Fibroblast of skin of scalp (primary cell): Measurements from ENCODE around the gene B4GALT4.
A peak's percentile ranks its signal among the peaks of the same experiment; 100 is the strongest.

Experiments
- DNase-seq: peaks from one replicate; pipeline ENCODE4 v3.0.0-alpha.2; 2013

Gene B4GALT4

DNA sequence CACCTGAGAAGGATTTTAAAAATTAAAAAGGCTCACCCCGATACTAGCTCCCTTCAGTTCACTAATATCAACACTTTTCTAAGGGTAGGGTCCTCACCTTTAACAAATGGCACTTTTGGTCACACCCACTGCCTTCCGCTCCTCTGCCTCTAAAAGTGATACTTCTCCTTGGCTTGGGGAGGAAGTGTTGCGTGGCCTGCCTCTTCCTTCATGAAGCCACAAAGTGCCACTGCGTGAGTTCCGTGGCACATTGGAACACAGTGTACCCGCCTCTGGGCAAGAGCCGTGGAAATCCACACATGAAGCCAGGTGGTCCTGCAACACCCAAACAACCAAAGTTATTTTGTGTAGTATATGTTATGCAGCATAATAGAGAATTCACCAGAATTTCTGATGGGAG lies 3.9 kb downstream of the B4GALT4 start:
- no peak for DNase-seq

DNA sequence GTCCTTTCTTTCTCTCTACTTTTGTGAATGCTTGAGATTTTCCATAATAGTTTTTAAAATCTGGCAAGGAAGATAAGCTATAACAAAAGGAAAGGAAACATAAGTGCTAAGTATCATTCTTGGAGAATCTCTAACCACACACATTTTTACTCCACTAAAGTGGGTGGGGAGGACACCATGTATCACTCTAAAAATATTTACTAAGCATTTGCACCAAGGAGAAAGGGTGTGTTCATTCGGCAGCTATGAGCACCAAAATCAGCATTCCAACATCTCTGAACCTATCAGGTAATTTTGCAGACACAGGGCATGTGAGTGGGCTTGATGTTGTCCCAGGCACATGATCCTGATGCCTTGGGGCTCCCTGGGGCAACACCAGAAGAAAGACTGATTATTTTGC lies 5.5 kb downstream of the B4GALT4 start:
- DNase-seq = peak; percentile 82

DNA sequence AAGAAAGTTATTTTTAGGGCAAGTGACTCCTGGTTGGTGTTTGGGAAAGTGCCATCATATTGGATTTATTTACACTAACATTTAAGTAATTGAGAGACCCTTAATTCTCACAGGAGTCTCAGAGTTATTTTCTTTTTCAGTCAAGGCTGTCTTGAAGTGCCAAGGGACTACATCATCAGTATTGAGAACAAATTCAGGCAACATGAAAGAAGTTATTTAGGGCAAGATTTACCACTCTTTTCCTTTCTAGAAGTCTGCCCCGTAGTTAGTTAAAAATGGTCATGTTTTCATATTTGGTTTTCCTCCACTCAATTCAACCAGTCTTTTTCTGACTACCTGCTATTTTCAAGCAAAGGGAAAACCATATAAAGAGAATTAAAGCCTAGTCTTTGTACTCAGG lies 6.1 kb downstream of the B4GALT4 start:
- no peak for DNase-seq

DNA sequence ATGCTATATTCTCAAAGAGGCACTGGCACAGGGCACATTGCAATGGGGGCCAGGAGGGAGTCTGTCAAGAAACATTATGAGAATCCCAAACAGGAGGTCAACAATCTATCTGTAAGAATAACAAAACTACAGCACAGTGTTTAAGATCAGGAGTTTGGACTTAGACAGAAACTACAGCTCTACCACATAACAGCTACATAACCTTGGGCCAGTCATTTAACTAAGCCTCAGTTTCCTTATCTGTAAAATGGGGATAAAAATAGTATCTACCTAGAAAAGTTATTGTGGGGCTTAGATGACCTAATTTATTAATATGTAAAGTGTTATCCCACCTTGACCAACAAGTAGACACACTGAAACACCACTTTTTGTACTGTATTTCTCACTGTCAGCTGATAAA lies 9.9 kb downstream of the B4GALT4 start:
- DNase-seq = no peak

DNA sequence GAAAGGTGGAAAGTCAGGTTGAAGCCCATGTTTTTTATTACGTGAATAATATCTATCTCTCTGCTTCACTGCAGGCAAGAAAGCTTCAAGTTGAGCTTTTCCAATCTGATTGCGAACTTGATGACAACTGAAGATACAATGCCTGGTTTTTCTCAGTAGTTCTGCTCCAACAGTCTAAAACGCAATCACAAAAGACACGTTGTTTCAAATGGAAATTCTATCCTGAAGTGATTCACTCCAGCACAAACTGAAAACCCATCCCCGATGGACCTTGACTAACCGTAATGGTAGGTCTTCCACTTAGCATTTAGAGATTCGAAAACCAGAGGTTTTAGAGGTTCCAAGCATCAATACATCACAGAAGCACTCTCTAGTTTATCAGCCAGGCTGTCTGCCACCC lies 10.6 kb downstream of the B4GALT4 start:
- no peak for DNase-seq

DNA sequence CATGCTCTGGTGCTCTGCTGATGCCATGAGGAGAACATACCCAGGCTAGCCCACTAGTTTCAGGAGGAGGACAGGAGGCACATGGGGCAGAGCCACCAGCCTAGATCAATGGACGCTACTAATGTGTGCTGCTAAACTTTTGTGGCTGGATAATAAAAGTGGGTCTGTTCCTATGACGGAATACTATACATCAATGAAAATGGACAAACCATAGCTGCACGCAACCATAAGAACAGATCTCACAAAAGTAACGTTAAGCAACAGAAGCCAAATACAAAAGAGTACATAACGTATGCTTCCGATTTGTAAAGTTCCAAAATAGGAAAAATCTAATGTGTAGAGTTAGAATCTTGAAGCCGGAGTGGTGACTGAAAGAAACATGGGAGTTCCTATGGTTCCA lies 11.5 kb downstream of the B4GALT4 start:
- DNase-seq = no peak

DNA sequence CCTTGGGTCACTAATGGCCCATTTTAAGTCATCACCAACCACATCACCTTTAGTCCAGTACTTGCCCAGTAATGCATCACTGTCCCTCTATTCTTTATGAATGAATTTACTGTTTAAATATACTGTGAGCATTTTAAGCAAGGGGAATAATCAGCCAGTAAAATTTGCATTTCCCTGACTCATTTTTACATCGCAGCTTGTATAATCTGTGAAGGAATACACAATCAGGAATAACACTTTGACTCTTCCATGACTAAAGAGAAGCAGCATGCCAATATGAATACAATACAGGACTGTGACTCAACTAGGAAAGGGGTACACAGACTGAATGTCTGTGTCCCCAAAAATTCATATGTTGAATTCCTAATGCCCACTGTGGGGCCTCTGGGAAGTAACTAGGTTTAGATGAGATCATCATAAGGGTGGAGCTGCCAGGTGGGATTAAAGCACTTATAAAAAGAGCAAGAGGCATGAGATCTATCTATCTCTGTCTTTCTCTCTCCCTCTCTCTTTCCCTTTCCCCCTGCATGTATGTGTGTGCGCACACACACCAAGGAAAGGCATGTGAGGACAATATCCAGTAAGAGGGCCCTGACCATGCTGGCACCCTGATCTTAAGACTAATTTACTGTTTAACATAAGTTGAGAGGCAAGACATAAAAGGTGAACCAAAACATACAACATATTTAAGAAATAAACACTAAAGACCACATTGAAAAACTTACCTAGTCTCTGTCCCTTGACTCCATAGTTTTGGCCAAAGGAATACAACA lies 12.1 kb downstream of the B4GALT4 start:
- no peak for DNase-seq

DNA sequence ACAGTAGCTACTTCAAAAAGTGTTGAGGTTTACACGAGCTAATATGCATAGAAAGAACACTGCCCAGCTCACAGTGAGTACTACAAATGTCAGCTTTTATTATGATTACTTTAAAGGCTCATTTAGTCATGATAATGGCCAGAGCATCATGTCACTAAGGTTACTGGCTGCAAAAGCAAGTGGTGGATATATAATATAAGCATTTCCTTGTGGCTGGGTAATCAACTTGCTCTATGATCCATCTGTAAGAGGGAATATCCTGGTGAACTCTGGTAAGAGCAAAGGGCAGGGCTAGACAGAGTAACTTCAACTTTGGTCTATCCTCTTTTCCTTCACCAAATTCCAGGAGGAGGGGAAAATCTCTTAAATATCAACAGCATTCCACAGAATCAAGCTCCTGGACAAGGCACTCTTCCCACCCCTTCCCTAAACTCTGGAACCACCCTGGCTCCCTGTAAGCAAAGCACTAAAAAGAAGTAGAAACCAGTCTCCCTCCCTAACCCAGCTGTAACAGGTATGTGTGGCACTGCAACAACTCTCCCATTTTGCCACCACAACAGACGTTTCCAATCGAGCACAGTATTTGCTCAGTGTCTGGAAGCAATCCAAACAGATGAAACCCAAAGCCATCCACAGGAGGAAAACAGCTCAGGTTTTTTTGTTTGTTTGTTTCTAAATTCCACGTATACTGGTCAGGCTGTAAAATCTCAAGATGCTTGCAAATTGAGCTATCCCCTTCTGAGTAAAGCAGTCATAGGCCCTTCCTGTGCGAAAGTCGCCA lies 13.4 kb downstream of the B4GALT4 start:
- DNase-seq = no peak

DNA sequence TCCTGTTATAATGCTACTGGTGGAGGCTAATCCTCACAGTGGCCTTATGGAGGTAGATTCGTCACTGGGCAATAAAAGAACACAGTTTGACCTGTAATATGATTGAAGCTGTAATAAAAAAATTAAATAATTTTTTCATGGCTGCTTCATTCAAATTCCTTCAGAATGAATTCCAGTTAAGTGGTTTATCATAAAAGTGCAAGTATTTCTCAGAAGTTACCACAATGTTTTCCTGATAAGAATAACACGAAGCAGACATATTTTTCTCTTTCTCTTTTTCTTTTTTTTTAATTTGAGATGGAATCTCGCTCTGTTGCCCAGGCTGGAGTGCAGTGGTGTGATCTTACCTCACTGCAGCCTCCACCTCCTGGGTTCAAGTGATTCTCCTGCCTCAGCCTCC lies 15.6 kb downstream of the B4GALT4 start:
- DNase-seq = no peak

DNA sequence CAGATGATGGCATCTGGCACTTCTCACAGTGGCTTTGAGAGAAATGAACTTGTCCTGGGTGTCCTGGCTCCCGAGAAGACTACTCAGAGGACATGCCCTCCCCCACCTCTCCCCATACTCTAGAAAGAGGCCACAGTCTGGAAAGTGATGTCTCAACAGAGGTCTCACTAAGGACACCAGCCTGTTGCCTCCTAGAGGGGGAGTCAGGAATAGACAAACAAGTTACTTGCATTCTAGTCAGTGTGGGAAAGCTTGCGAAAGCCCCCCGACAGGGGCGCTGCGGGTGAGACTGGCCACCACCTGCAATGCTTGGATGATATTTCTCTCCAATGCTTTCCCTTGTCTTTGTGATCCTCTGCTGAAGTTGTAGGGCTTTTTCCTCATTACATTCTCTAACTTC lies 17.2 kb downstream of the B4GALT4 start:
- DNase-seq = no peak

DNA sequence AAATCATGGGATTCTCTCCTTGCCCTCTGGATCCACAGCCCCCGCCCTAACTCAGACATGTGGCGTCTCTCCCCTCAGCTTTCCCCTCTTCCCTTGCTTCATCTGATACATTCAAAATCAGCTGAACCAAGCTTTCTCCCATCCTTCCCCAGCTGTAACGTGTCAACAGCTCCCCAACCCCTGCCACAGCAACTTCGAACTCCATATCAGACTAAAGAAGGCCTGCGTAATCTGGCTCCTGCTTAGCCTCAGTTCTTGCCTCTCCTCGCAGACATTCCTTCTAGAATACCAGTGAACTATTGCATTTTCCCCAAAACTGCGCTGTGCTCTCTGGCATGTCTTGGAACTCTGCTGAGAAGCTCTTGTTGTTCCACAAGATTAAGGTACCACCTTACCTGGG lies 18.3 kb downstream of the B4GALT4 start:
- no peak for DNase-seq

DNA sequence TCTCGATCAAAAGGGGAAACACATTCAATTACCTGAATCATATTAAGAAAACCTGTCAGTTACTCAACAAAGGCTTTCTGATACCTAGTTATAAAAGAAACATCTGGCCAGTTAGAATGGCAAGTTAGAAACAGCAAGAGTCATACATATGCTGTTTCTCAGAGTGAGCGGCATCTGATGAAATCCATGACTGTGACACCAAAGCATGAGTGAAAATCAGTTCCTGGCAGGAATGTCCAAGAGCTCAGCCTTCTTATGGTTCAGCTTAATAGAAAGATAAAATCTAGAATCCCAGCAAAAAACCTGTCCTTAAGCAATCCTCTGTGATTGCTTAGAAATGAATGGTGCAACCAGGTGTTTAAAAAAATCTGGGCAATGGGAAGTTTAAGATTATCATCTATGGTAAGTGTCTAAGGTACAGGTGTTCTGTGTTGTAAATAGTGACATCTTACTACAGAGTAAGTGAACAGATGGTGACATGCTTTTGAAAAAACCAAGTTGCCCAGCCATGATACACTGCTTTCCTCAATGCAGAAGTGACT lies 18.8 kb downstream of the B4GALT4 start:
- DNase-seq = no peak

DNA sequence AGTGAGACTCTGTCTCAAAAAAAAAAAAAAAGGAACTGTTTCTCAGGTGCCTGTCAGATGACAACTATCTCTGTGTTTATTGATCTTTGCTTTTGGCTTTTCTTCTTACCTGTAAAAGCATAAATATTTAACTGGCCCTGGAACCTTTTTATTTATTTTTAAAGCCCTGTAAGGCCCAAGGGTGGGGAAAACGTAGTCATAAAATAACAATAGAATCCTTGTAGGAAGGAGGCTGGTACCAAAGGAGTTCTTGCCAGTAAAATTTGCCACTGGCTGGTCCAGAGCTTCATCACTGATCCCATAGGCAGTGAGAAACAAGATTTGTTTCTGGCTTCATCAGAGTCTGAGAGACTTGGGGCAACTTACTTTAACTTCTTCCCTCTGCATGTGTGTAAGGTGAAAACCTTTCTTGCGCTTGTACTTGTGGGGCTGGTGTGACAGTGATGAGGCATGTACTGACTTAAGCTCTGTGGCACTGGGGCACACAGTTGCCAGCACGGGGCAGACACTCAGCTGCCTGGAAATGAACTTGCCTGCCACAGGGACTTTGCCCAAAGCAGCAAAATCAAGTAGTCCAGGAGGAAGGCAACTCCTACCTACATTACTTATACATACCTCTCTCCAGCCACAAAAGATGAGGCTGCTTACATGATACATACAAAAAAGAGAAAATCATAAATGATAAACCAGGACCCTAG lies 19.6 kb downstream of the B4GALT4 start:
- no peak for DNase-seq

DNA sequence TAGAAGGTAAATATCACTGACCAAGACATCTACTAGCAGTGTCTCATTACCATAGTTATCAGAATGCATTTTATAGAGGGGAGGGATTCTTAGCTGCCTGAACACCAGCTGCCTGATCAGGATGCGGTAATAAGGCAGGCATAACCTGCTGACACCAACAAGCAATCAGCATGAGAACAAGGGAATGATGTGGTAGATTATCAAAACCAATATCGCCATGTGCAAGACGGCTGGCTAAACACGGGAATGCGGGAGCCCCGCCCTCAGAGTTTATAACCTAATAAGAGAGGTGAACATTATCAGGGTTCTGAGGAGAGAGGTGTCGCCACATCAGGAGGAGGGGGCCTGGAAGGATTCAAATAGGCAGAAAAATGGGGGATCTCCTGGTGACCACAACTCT lies 20.5 kb downstream of the B4GALT4 start:
- no peak for DNase-seq

DNA sequence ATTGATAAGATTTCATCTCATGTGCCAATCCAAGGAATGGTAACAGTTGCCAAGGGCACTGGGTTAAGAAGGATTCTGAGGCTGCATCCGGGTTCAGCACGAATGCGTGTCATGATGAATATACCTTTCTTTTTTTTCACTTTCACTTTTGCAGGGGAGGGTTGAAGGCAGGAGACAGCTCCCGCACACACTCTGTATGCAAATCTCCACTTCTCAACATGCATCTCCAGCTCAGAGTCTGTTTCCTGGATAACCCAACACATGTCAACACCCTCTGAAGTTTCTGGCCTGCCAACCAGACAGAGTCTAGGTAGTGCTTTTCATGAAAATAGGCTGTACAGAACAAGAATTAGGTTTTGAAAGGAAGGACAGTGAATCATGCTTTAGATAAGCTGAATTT lies 21.6 kb downstream of the B4GALT4 start:
- no peak for DNase-seq

DNA sequence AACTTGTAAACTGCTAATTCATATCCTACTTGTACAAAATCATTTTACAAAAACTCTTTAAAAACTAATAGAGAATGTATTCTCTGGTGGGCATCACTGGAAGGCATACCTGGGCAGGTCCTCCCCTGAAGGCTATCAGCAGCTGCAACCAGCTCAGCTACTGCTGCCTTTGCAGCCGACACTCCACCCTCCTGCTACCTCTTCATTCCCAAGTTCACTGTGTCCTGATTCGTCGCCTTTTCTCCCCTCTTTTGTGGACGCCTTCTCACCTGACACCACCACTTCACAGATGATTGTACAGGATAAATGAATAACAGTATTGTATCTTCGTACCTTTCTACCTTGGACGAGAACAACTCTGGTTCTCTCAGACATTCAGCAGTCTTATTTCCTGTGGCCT lies 28.9 kb downstream of the B4GALT4 start:
- DNase-seq = no peak

DNA sequence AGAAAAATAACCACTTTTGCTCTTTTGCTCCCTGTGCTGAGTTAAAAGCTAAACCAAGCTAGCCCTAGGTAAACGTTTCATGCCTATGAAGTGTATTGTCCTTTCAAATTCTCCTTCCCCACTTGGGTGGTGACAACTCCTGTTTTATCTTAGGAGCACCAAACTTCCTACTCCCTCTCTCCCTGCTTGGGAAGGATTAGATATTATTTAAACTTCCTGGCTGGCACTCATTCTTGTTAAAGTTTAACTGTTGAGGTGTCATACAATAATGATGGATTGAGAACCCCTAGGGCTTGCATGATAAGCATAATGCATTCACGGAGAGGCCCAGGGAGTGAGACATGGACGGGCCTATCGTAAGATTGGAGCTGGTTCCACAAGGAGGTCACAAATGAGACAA lies 29.5 kb downstream of the B4GALT4 start:
- no peak for DNase-seq

DNA sequence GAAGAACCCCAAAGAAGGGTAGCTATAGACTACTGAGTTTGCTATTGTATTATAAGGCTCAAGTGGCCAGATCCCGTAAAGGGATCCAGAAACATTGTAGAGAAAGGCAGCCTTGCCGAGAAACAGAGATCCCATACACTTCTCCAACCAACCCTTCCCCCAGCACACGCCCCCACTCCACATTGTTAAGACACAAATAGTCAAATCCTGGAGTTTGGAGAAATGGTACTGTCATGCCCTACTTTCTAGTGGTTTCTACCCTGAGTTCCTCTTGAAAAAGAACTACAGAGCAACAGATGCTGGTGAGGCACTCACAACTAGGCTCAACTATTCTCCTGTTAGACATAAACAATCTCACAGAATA lies 33.2 kb downstream of the B4GALT4 start:
- DNase-seq = no peak

DNA sequence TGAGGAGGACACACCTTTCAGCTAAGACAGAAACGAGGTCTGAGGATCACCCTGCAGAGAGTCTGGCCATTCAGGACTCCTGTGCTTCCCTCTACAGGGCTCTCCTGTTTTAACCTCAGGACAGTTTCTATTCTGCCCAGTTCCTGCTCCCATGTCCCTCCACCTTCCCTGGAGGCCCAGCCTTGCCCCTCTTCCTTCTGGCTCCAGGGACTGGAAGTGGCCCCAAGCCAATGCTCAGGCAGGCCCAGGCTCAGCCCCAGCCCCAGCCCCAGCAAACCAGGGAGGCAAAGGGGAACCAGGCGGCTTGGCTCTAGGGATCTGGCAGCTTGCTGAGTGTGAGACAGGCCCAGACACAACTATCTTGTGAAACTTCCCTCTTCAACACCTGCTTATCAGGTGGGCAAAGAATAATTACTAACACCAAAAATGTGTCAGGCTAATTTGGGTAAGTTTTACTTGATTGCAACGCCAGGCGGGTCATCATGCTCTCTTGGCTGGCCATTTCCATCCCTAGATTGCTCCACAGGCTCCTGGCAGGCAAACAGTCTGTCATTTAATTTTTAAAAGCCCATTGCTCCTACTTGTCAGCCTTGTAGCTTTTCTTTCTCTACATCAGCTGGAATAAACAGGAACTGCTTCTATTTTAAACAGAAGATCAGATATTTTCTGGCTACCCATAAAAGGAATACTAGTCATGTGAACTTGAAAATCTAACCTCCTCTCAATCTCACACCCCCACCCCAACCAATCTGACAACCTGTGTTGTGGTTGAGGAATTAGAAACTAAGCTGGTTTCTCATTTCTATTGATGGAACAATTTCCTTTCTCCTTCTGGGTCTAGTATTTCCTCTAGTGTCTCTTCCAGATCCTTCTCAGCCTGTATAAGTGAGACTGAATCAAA lies 33.8 kb downstream of the B4GALT4 start:
- DNase-seq = no peak

DNA sequence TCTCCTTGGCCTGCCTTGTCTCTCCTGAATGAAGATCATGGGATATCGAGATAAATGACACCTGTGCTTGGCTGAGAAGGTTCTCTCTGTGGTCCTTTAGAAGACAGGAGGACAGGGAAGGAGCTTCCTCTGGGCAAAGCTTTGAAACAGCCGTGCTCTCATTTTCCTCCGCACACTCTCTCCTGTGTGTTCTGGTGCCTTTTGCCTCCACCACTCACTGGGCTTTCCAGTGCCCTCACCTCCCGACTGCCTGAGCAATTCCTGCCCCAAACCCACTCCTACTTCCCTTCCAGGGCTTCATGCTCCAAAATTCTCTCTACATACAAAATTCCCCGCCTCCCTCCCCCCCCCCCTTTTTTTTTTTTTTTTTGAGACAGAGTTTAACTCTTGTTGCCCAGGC lies 35.0 kb downstream of the B4GALT4 start:
- DNase-seq = no peak

DNA sequence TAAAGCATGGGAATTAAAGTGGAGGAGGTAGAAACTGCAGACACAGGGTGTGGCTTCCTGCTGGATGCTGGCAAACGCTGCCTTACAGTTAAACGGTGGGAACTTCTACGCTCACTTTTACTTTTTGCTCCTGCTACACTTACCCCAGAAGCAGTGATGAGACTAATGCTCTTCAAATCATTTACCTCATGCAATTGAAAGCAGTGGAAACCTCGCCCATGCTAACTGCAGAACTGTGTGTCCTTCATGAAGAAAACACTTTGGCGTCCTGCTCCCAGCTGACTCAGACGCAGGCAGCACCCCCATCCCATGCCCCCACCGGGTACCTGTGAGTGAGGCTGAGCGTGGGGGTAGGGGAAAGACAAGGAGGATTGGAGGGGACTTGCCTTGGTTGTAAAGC lies 35.5 kb downstream of the B4GALT4 start:
- DNase-seq = no peak

DNA sequence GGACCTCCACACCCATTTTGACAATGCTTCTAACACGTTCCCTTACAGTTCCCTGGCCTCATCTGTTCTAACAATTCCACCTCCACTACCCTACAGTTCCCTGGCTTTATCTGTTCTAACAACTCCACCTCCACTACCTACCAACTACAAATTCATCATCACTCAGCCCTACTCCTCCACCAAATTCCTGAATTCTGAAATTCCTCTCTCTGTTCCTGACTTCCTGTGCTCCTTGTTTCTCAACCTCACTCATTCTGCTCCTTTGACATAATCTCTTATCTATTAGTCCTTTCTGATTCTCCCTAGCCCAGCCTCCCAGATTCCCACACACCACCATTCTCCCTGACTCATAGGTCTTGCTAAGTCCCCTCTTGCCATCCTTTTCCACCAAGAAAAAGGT lies 44.8 kb downstream of the B4GALT4 start:
- DNase-seq = no peak

DNA sequence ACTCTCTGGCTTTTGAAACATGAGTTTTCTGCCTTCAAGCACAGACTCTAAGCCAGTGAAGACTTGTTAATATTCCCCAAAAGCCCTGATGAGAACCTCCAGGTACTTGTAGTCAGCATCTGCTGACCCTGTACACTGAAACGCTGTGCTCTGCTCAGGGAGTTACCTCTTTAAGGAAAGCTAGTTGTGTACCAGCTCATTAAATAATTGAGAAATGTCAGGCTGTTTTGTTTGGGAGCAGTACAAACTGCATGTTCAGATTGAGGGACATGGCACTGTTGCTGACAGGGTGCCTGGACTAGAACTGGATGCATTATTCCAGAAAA lies 45.6 kb downstream of the B4GALT4 start:
- DNase-seq = no peak
